SJCRH30 (cell line): ENCODE measurements around the gene CDHR3. TPM values are rescaled to one million over a fixed set of nuclear protein-coding genes. Genes with fewer than 3 reads are reported as not detected.
"Not testable (repeated sequence)": the region's sequence is repeated elsewhere in the genome, so short reads cannot be mapped to it uniquely, and the experiment has no call there.

ENCODE experiments used
- DNase-seq, 2 experiments: peaks; one replicate each; pipeline ENCODE4 v3.0.0-alpha.2; 2015 to 2020
- H3K27ac ChIP-seq: fragments of 250-450 bp; sonication (Bioruptor Pico); 2 replicates; pipeline ENCODE4 v1.5.1; 2020; ENCODE audit warnings: mild to moderate bottlenecking, moderate library complexity
- H3K27me3 ChIP-seq: fragments of 250-450 bp; sonication (Bioruptor Pico); 2 replicates; pipeline ENCODE4 v1.5.1; 2020; ENCODE audit warnings: mild to moderate bottlenecking, moderate library complexity
- H3K36me3 ChIP-seq: fragments of 250-450 bp; sonication (Bioruptor Pico); 2 replicates; pipeline ENCODE4 v1.5.1; 2020; ENCODE audit warnings: mild to moderate bottlenecking, moderate library complexity
- H3K4me1 ChIP-seq: fragments of 250-450 bp; sonication (Bioruptor Pico); 2 replicates; pipeline ENCODE4 v1.5.1; 2020; ENCODE audit warnings: mild to moderate bottlenecking, moderate library complexity
- H3K4me3 ChIP-seq: fragments of 250-450 bp; sonication (Bioruptor Pico); 2 replicates; pipeline ENCODE4 v1.5.1; 2020; ENCODE audit warnings: mild to moderate bottlenecking, moderate library complexity
- H3K9me3 ChIP-seq: fragments of 250-450 bp; sonication (Bioruptor Pico); replicated peaks from 2 replicates; pipeline ENCODE4 v1.5.1; 2020; ENCODE audit warnings: mild to moderate bottlenecking, moderate library complexity
- total RNA-seq: library from RNA; depleted of rRNA; stranded (reverse); fragments of >200 nt; shearing (Covaris generic); gene quantifications from 2 replicates; pipeline ENCODE4 v1.2.3, GENCODE V29; 2014

CDHR3 gene
- total RNA-seq, 1 experiment from 2014 or later = 1.5 TPM

GRCh38 chr7:105945848-105946247 is 17.2 kb upstream of the CDHR3 start:
- no peaks in the 10 kb centered on the region; the same call in 1 of the 2 replicates for H3K9me3 ChIP-seq
- H3K27ac ChIP-seq = no peak overlapping the region
- H3K36me3 ChIP-seq = no peaks in the 10 kb centered on the region
- no peaks in the 10 kb centered on the region for H3K27me3 ChIP-seq
- H3K4me3 ChIP-seq = no peak overlapping the region
- DNase-seq = no peak
- no peaks in the 10 kb centered on the region for H3K4me1 ChIP-seq

DNA sequence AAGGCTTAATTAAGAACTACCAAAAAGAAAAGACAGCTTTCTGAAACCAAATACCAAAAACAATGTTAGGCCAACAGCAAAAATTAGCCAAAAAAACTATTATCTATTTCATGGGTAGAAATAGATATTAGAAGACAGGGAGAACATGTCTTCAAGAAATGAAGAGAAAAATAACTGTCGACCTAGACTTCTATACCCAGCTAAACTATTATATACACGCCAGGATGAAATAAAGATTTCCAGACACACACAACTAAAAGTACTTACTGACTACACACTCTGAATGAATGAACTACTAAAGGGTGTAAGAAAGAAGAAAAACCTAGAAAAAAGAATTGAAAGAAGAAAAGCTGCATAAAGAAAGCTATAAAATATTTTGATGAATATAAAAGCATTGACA is 11.5 kb upstream of the CDHR3 start:
- Histone ChIP-seq H3K4me3 (no peak overlapping the region), H3K9me3 (no peaks in the 10 kb centered on the region; the same call in 1 of the 2 replicates), H3K27ac (no peak overlapping the region), H3K36me3 (no peaks in the 10 kb centered on the region), H3K27me3 (no peaks in the 10 kb centered on the region), H3K4me1 (no peaks in the 10 kb centered on the region)
- no peak for DNase-seq

DNA sequence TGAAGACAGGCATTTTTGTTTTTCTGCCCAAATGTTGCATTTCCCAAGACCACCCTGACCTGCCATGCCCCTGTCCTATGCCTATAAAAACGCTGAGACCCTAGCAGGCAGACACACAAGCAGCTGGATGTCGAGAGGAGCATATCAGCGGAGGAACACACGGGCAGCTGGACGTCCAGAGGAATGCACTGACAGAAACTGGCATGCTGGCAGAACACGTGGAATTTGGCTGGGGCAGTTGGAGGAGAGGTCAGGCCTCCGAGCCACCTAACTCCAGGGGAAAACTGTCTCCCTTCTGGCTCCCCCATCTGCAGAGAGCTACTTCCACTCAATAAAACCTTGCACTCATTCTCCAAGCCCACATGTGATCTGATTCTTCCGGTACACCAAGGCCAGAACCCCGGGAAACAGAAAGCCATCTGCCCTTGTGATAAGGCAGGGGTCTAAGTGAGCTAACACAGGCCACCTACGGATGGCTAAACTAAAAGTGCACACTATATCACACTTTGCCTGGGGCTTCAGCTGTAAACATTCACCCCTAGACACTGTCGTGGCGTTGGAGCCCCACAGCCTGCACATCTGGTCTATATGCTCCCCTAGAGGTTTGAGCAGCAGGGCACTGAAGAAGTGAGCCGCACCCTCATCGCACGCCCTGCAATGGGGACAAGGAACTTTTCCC is 10.0 kb upstream of the CDHR3 start:
- Histone ChIP-seq H3K36me3 (no peaks in the 10 kb centered on the region), H3K4me1 (no peaks in the 10 kb centered on the region), H3K27ac (no peak overlapping the region), H3K27me3 (no peaks in the 10 kb centered on the region), H3K4me3 (no peak overlapping the region), H3K9me3 (no peaks in the 10 kb centered on the region; the same call in 1 of the 2 replicates)
- no peak for DNase-seq

GRCh38 chr7:105954711-105955110 is 8.4 kb upstream of the CDHR3 start:
- no peak overlapping the region for H3K27ac ChIP-seq
- no peaks in the 10 kb centered on the region for H3K36me3 ChIP-seq
- H3K4me1 ChIP-seq = no peaks in the 10 kb centered on the region
- no peaks in the 10 kb centered on the region; the same call in 1 of the 2 replicates for H3K9me3 ChIP-seq
- H3K4me3 ChIP-seq = no peak overlapping the region
- H3K27me3 ChIP-seq = no peaks in the 10 kb centered on the region
- no peak for DNase-seq

GRCh38 chr7:105955651-105956466 is 7.2 kb upstream of the CDHR3 start:
- H3K9me3 ChIP-seq, H3K36me3 ChIP-seq, H3K4me1 ChIP-seq, H3K27me3 ChIP-seq, H3K27ac ChIP-seq, H3K4me3 ChIP-seq, DNase-seq: not testable (repeated sequence)

DNA sequence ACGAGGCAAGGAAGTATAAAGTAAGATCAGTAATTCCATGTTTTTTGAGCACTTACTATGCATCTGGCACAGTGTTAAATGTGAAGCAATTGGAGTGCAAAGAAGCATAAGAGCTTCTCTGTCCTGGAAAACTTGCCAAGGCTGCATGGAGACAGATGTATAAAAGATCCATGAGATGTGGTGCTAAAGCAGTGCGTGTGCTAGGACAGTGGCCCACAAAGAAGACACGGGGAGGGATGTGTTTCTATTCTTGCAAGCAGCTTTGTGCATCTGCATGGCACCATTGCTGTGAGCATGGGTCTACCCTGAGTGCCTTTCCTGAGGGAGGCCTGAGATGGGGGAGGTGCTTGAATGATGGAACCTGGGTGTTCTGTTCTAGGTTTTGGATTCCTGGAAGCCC is 5.1 kb upstream of the CDHR3 start:
- Histone ChIP-seq H3K27me3 (no peaks in the 10 kb centered on the region), H3K36me3 (no peaks in the 10 kb centered on the region), H3K4me3 (no peak overlapping the region), H3K27ac (no peak overlapping the region), H3K9me3 (no peaks in the 10 kb centered on the region), H3K4me1 (no peaks in the 10 kb centered on the region)
- DNase-seq = no peak

DNA sequence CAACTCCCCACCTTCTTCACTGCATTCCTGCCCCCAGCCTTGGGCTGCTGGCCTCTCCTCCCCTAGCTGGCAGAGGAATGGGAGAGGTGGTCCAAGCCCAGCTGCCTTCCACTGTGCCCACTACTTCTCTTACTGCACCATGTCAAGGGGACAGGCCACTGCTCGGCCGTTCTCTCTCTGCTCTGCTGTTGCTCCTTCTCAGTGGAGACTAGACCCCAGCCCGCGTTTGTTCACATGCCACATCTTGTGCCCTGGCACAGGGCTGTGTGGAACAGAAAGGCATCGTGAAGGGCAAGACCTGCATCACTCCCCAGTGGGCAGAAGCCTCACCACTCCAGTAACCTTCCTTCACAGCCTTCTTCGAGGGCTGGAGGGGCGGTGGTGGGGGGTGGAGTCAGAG is 711 bp upstream of the CDHR3 start:
- no peak overlapping the region for H3K27ac ChIP-seq
- H3K9me3 ChIP-seq = no peaks in the 10 kb centered on the region
- no peaks in the 10 kb centered on the region for H3K36me3 ChIP-seq
- no peaks in the 10 kb centered on the region for H3K27me3 ChIP-seq
- no peak for DNase-seq
- no peak overlapping the region for H3K4me3 ChIP-seq
- H3K4me1 ChIP-seq = no peaks in the 10 kb centered on the region

GRCh38 chr7:105971845-105972244 is 8.8 kb downstream of the CDHR3 start:
- no peaks in the 10 kb centered on the region for H3K9me3 ChIP-seq
- no peak for DNase-seq

DNA sequence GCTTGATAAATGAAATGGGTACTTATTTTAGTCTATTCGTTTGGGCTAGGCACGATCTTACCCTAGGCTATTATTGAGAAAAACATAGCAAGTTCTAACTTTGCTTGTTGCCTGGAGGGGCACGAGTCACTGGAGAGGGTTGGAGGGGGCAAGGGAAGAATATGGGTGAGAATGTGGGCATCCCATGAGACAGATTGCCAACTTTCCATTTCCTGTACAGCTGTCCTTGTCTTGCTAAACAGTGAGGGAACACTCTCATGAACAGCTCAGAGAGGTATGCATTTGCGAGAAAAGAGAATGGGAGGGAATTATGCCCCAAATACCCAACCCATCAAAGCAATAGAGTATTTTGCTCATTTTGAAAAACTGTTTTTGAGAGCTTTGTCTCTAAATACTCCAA is 9.2 kb downstream of the CDHR3 start:
- H3K9me3 ChIP-seq = no peaks in the 10 kb centered on the region
- H3K27ac ChIP-seq = no peak overlapping the region
- 0 out of 2 replicates have a peak, but pooled peaks cover 3% of the 10 kb centered on the region for H3K4me1 ChIP-seq
- H3K36me3 ChIP-seq = no peaks in the 10 kb centered on the region
- H3K27me3 ChIP-seq = no peaks in the 10 kb centered on the region
- DNase-seq = no peak
- H3K4me3 ChIP-seq = no peak overlapping the region

More at GRCh38 chr7:105971845-105972244, 8.8 kb downstream of the CDHR3 start:
- Histone ChIP-seq H3K4me3 (no peak overlapping the region), H3K27me3 (no peaks in the 10 kb centered on the region), H3K36me3 (no peaks in the 10 kb centered on the region), H3K4me1 (0 out of 2 replicates have a peak, but pooled peaks cover 3% of the 10 kb centered on the region), H3K27ac (no peak overlapping the region)

DNA sequence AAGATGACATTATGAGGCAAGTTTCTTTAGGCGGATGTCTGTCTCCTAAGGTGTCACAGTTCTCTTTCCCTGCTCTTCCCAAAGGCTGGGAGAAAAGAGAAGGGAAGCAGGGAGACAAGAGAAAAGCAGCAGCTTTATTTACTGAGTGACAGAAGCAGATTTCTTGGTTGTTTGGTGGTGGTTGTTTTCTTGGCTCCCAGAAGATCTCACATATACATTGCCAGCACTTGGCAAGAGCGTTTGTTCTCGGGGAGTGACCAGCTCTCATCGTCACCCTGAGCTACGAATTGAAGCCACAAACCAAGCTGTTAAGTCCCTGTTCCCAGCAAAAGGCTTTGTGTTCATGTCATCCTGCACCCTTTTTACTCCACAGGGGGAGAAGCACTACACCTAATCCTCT is 11.4 kb downstream of the CDHR3 start:
- Histone ChIP-seq H3K36me3 (no peaks in the 10 kb centered on the region), H3K4me1 (0 out of 2 replicates have a peak, but pooled peaks cover 3% of the 10 kb centered on the region), H3K9me3 (no peaks in the 10 kb centered on the region), H3K4me3 (no peak overlapping the region), H3K27me3 (no peaks in the 10 kb centered on the region), H3K27ac (no peak overlapping the region)
- DNase-seq = no peak

DNA sequence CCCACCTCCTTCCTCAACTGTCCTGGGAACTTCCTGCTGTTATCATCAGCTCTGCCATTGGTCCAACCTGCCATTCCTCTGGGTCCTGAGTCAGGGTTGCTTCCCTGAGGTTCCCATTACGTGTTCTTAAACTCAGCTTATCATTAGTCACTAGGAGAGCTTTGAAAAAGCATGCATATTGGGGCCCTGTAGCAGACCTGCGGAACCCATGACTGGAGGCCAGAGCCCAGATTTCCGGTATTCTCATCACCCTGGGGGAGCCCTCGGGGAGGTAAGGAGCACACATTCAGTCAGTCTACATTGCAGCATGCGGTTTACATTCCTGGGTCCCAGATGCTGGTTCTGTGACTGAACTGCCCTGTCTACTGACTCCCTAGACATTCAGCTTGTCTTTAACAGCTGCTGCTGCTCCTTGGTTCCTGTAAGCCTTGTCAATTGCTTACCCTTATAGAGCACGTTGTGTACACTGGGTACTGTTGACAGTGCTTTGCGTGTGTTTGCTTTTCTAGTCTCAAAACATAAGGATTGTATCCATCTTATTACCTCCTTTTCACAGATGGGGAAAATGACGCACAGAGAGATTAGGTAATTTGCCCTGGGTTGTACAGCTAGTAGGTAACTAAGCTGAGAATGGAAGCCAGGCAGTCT is 12.8 kb downstream of the CDHR3 start:
- no peaks in the 10 kb centered on the region for H3K9me3 ChIP-seq
- no peaks in the 10 kb centered on the region for H3K27me3 ChIP-seq
- no peak overlapping the region for H3K4me3 ChIP-seq
- 0 out of 2 replicates have a peak, but pooled peaks cover 3% of the 10 kb centered on the region for H3K4me1 ChIP-seq
- DNase-seq = no peak
- H3K36me3 ChIP-seq = no peaks in the 10 kb centered on the region
- no peak overlapping the region for H3K27ac ChIP-seq

- 0 out of 2 replicates have a peak, but pooled peaks cover 3% of the 10 kb centered on the region for H3K4me1 ChIP-seq
- DNase-seq = no peak
- no peaks in the 10 kb centered on the region for H3K9me3 ChIP-seq
- no peak overlapping the region for H3K4me3 ChIP-seq
- no peak overlapping the region for H3K27ac ChIP-seq
- H3K36me3 ChIP-seq = no peaks in the 10 kb centered on the region
- no peaks in the 10 kb centered on the region for H3K27me3 ChIP-seq
Observed at GRCh38 chr7:105976868-105977267, 13.8 kb downstream of the CDHR3 start.

- no peaks in the 10 kb centered on the region for H3K4me1 ChIP-seq
- H3K27me3 ChIP-seq = no peaks in the 10 kb centered on the region
- DNase-seq = no peak
- H3K36me3 ChIP-seq = no peaks in the 10 kb centered on the region
- H3K27ac ChIP-seq = no peak overlapping the region
- no peak overlapping the region for H3K4me3 ChIP-seq
- H3K9me3 ChIP-seq = no peaks in the 10 kb centered on the region
Observed at GRCh38 chr7:105978035-105978434, 15.0 kb downstream of the CDHR3 start.

- H3K27me3 ChIP-seq = no peaks in the 10 kb centered on the region
- H3K36me3 ChIP-seq = no peaks in the 10 kb centered on the region
- H3K4me1 ChIP-seq = no peaks in the 10 kb centered on the region
- no peak overlapping the region for H3K27ac ChIP-seq
- no peaks in the 10 kb centered on the region for H3K9me3 ChIP-seq
- H3K4me3 ChIP-seq = no peak overlapping the region
- no peak for DNase-seq
Observed at GRCh38 chr7:105978974-105979373, 15.9 kb downstream of the CDHR3 start.

- no peak for DNase-seq
- no peak overlapping the region for H3K4me3 ChIP-seq
- no peaks in the 10 kb centered on the region for H3K36me3 ChIP-seq
- no peaks in the 10 kb centered on the region for H3K4me1 ChIP-seq
- no peak overlapping the region for H3K27ac ChIP-seq
- H3K9me3 ChIP-seq = no peaks in the 10 kb centered on the region
- H3K27me3 ChIP-seq = no peaks in the 10 kb centered on the region
Observed at GRCh38 chr7:105979405-105979804, 16.3 kb downstream of the CDHR3 start.
